SK-N-SH treated with all-trans-retinoic acid at 6 μM for 48 hours (cell line): ENCODE measurements around the gene LIN28B.

ENCODE experiments used
- ARNTL ChIP-seq: fragments of 450-650 bp; formaldehyde crosslinking; IDR thresholded peaks from 2 replicates; pipeline ENCODE4 v1.5.0; 2020; ENCODE audit warnings: low read depth, mild to moderate bottlenecking, moderate library complexity, borderline replicate concordance
- ESRRG ChIP-seq: fragments of 250-450 bp; sonication (Bioruptor Pico); IDR thresholded peaks from 2 replicates; pipeline ENCODE4 v1.6.1; 2021; ENCODE audit warnings: mild to moderate bottlenecking
- GLIS3 ChIP-seq: fragments of 250-450 bp; sonication (Bioruptor Pico); IDR thresholded peaks from 2 replicates; pipeline ENCODE4 v1.5.0; 2020; ENCODE audit warnings: mild to moderate bottlenecking, moderate library complexity
- RARB ChIP-seq: fragments of 250-450 bp; sonication (Bioruptor Pico); IDR thresholded peaks from 2 replicates; pipeline ENCODE4 v1.8.0; 2021; ENCODE audit warnings: mild to moderate bottlenecking, moderate library complexity
- ZC3H10 ChIP-seq: fragments of 250-450 bp; sonication (Bioruptor Pico); IDR thresholded peaks from 2 replicates; pipeline ENCODE4 v1.5.1; 2021; ENCODE audit warnings: mild to moderate bottlenecking, moderate library complexity
- ZFP3 ChIP-seq: fragments of 250-450 bp; sonication (Bioruptor Pico); IDR thresholded peaks from 2 replicates; pipeline ENCODE4 v1.5.0; 2020; ENCODE audit warnings: mild to moderate bottlenecking, moderate library complexity
- TF ChIP-seq, protein P1 (sequence below): fragments of 250-450 bp; sonication (Bioruptor Pico); IDR thresholded peaks from 2 replicates; pipeline ENCODE4 v1.8.0; 2020; ENCODE audit warnings: mild to moderate bottlenecking, moderate library complexity, borderline replicate concordance
- TF ChIP-seq, protein P2 (sequence below): fragments of 250-450 bp; sonication (Bioruptor Pico); IDR thresholded peaks from 2 replicates; pipeline ENCODE4 v1.5.1; 2020; ENCODE audit warnings: low read depth, mild to moderate bottlenecking, moderate library complexity
- TF ChIP-seq, protein P3 (sequence below): fragments of 250-450 bp; sonication (Bioruptor Pico); IDR thresholded peaks from 2 replicates; pipeline ENCODE4 v1.5.1; 2021; ENCODE audit warnings: mild to moderate bottlenecking, moderate library complexity
- TF ChIP-seq, protein P4 (sequence below): fragments of 250-450 bp; sonication (Bioruptor Pico); IDR thresholded peaks from 2 replicates; pipeline ENCODE4 v1.8.0; 2021; ENCODE audit warnings: low read depth, mild to moderate bottlenecking, moderate library complexity, borderline replicate concordance
- TF ChIP-seq, protein P5 (sequence below): fragments of 250-450 bp; sonication (Bioruptor Pico); IDR thresholded peaks from 2 replicates; pipeline ENCODE4 v1.5.0; 2020; ENCODE audit warnings: mild to moderate bottlenecking, moderate library complexity

DNA sequence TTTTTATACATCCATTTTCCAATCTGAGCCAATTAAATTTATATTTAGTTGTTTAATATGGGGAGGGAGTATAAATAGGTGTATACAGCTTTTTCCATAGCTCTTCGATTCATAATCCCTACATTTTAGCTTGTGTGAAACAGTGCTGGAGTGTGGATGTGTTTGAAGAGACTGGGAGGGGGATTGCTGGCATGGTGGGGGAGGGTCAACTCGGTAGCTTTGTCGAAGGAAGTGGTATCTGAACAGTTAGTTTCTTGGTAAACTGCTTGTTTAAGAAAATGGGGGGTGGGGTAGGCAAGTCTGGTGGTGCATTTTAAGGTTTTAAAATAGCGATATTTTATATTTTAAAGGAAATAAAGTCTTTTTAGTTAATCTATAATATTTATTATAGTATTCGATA, 1.4 kb upstream of the LIN28B start:
- TF ChIP-seq, protein P1, sequence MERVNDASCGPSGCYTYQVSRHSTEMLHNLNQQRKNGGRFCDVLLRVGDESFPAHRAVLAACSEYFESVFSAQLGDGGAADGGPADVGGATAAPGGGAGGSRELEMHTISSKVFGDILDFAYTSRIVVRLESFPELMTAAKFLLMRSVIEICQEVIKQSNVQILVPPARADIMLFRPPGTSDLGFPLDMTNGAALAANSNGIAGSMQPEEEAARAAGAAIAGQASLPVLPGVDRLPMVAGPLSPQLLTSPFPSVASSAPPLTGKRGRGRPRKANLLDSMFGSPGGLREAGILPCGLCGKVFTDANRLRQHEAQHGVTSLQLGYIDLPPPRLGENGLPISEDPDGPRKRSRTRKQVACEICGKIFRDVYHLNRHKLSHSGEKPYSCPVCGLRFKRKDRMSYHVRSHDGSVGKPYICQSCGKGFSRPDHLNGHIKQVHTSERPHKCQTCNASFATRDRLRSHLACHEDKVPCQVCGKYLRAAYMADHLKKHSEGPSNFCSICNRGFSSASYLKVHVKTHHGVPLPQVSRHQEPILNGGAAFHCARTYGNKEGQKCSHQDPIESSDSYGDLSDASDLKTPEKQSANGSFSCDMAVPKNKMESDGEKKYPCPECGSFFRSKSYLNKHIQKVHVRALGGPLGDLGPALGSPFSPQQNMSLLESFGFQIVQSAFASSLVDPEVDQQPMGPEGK (CRISPR knock-in tag): no peak
- TF ChIP-seq, protein P2, sequence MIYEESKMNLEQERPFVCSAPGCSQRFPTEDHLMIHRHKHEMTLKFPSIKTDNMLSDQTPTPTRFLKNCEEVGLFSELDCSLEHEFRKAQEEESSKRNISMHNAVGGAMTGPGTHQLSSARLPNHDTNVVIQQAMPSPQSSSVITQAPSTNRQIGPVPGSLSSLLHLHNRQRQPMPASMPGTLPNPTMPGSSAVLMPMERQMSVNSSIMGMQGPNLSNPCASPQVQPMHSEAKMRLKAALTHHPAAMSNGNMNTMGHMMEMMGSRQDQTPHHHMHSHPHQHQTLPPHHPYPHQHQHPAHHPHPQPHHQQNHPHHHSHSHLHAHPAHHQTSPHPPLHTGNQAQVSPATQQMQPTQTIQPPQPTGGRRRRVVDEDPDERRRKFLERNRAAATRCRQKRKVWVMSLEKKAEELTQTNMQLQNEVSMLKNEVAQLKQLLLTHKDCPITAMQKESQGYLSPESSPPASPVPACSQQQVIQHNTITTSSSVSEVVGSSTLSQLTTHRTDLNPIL: no peak
- TF ChIP-seq ESRRG (CRISPR knock-in tag): no peak
- no peak for TF ChIP-seq ARNTL (CRISPR knock-in tag)
- TF ChIP-seq GLIS3: no peak
- TF ChIP-seq, protein P3, sequence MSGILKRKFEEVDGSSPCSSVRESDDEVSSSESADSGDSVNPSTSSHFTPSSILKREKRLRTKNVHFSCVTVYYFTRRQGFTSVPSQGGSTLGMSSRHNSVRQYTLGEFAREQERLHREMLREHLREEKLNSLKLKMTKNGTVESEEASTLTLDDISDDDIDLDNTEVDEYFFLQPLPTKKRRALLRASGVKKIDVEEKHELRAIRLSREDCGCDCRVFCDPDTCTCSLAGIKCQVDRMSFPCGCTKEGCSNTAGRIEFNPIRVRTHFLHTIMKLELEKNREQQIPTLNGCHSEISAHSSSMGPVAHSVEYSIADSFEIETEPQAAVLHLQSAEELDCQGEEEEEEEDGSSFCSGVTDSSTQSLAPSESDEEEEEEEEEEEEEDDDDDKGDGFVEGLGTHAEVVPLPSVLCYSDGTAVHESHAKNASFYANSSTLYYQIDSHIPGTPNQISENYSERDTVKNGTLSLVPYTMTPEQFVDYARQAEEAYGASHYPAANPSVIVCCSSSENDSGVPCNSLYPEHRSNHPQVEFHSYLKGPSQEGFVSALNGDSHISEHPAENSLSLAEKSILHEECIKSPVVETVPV (CRISPR knock-in tag): no peak
- TF ChIP-seq, protein P4, sequence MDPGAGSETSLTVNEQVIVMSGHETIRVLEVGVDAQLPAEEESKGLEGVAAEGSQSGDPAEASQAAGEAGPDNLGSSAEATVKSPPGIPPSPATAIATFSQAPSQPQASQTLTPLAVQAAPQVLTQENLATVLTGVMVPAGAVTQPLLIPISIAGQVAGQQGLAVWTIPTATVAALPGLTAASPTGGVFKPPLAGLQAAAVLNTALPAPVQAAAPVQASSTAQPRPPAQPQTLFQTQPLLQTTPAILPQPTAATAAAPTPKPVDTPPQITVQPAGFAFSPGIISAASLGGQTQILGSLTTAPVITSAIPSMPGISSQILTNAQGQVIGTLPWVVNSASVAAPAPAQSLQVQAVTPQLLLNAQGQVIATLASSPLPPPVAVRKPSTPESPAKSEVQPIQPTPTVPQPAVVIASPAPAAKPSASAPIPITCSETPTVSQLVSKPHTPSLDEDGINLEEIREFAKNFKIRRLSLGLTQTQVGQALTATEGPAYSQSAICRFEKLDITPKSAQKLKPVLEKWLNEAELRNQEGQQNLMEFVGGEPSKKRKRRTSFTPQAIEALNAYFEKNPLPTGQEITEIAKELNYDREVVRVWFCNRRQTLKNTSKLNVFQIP (CRISPR knock-in tag): no peak
- no peak for TF ChIP-seq ZFP3 (CRISPR knock-in tag)
- no peak for TF ChIP-seq ZC3H10
- no peak for TF ChIP-seq RARB
- TF ChIP-seq, protein P5, sequence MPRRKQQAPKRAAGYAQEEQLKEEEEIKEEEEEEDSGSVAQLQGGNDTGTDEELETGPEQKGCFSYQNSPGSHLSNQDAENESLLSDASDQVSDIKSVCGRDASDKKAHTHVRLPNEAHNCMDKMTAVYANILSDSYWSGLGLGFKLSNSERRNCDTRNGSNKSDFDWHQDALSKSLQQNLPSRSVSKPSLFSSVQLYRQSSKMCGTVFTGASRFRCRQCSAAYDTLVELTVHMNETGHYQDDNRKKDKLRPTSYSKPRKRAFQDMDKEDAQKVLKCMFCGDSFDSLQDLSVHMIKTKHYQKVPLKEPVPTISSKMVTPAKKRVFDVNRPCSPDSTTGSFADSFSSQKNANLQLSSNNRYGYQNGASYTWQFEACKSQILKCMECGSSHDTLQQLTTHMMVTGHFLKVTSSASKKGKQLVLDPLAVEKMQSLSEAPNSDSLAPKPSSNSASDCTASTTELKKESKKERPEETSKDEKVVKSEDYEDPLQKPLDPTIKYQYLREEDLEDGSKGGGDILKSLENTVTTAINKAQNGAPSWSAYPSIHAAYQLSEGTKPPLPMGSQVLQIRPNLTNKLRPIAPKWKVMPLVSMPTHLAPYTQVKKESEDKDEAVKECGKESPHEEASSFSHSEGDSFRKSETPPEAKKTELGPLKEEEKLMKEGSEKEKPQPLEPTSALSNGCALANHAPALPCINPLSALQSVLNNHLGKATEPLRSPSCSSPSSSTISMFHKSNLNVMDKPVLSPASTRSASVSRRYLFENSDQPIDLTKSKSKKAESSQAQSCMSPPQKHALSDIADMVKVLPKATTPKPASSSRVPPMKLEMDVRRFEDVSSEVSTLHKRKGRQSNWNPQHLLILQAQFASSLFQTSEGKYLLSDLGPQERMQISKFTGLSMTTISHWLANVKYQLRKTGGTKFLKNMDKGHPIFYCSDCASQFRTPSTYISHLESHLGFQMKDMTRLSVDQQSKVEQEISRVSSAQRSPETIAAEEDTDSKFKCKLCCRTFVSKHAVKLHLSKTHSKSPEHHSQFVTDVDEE (CRISPR knock-in tag): no peak
